Epithelial cell of proximal tubule (primary cell): ENCODE measurements around the gene CDK5RAP2. TPM values are rescaled to one million over a fixed set of nuclear protein-coding genes. Genes with fewer than 3 reads are reported as not detected.

Experiments
- DNase-seq: peaks from one replicate; pipeline ENCODE4 v3.0.0-alpha.2; 2011; ENCODE audit warnings: low read depth
- H3K4me3 ChIP-seq: 2 replicates; pipeline ENCODE4 v1.5.1; 2011; ENCODE audit warnings: low read depth, mild to moderate bottlenecking, low read length
- total RNA-seq: library from RNA; depleted of rRNA; stranded (reverse); fragments of >200 nt; gene quantifications from 2 replicates; pipeline ENCODE4 v1.2.3, GENCODE V29; 2015
- TF ChIP-seq, protein P1 (sequence below): conservative IDR thresholded peaks from 2 replicates; pipeline ENCODE4 v1.5.1; 2012; ENCODE audit warnings: low read depth, mild to moderate bottlenecking, low read length

CDK5RAP2 gene
- total RNA-seq, 1 donor from 2014 or later = 38.7 TPM

DNA sequence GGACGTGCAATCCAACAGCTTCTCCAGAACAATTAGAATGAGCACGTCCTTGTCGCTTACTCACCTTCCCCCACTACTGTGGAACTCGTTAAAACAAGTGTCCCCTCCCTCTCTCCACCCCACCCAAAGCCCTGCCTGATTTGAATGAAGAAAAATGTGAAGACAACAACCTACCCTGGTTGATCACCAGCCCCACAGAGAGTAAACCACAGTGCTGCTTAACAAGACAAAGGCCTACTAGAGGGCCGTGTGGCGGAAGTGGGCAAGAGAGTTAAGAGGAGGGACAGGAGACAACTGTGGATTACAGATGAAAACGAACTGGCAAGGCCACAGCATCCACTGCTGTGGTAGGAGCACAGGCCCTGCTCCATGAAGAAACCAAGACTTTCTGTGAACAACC lies 51.1 kb downstream of the CDK5RAP2 start:
- DNase-seq = no peak
- TF ChIP-seq, protein P1, sequence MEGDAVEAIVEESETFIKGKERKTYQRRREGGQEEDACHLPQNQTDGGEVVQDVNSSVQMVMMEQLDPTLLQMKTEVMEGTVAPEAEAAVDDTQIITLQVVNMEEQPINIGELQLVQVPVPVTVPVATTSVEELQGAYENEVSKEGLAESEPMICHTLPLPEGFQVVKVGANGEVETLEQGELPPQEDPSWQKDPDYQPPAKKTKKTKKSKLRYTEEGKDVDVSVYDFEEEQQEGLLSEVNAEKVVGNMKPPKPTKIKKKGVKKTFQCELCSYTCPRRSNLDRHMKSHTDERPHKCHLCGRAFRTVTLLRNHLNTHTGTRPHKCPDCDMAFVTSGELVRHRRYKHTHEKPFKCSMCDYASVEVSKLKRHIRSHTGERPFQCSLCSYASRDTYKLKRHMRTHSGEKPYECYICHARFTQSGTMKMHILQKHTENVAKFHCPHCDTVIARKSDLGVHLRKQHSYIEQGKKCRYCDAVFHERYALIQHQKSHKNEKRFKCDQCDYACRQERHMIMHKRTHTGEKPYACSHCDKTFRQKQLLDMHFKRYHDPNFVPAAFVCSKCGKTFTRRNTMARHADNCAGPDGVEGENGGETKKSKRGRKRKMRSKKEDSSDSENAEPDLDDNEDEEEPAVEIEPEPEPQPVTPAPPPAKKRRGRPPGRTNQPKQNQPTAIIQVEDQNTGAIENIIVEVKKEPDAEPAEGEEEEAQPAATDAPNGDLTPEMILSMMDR = no peak
- H3K4me3 ChIP-seq = no peak overlapping the region

DNA sequence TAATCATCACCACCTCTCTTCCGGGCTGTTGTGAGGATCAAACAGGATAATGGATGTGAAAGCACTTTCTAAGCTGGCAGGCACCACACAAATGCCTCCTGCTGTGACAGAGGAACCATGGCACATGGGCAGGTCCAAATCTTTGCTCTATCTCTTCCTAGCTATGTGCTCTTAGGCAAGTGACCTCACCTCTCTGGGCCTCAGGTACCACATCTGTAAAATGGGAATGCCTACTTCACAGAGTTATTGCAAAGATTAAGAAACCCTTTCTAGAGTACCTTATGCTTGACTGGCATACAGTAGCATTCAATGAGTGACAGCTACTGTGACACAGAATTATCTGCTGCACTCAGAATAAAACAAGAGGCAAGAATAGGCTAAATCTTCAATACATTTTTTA lies 51.6 kb downstream of the CDK5RAP2 start:
- no peak for DNase-seq
- H3K4me3 ChIP-seq = no peak overlapping the region
- TF ChIP-seq, protein P1 = no peak

DNA sequence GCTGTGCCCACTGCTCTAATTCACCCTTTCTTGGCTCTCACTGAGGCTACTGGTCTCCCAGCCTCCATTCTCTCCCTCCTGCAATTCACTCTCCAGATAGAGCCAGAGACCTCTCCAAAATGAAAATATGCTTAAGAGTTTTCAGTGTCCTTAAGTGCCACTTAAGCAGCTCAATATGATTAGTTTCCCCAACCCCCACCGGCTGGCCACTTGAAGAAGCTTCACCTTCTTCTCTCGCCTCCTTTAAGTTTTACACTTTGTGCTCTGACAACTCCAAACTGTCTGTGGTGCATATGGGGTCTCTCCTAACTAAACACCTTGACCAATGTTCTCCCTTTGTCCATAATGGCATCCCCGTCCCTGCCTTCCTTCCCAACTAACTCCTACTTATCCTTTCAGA lies 53.4 kb downstream of the CDK5RAP2 start:
- DNase-seq = no peak
- TF ChIP-seq, protein P1 = no peak
- no peak overlapping the region for H3K4me3 ChIP-seq

DNA sequence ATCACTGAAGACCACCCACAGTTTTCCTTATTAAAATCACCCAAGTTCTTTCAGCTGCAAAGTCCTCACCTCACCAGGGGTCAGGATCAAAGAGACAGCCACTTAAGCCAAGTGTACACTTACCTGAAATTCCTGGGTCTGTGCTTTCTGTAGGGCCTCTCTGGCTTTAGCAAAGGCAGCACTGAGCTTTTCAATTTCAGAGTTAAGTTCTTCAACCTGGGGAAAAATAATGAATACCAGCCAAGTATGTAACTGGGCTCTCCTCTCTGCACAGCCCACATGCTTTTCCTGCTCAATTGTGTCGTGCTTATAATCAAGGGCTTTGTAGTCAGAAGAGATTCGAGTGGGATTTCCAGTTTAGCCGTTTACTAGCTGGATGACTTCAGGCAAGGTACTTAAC lies 55.1 kb downstream of the CDK5RAP2 start:
- no peak for DNase-seq
- no peak overlapping the region for H3K4me3 ChIP-seq
- TF ChIP-seq, protein P1 = no peak

DNA sequence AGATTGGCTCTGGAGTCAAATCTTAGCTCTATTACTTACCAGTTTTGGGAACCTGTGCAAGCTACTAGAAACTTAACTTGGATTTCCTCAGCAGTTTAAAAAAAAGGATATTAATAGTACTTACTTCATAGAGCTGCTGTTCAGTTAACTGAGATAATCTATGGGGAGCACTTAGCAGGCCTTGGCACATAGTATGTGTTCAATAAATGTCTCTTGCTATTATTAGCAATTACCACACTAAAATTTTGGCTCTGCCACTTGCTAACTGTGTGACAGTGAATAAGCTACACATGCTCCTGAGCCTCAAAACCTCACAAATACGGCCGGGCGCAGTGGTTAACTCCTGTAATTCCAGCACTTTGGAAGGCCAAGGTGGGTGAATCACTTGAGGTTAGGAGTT lies 55.9 kb downstream of the CDK5RAP2 start:
- no peak overlapping the region for H3K4me3 ChIP-seq
- TF ChIP-seq, protein P1 = no peak
- DNase-seq = no peak

DNA sequence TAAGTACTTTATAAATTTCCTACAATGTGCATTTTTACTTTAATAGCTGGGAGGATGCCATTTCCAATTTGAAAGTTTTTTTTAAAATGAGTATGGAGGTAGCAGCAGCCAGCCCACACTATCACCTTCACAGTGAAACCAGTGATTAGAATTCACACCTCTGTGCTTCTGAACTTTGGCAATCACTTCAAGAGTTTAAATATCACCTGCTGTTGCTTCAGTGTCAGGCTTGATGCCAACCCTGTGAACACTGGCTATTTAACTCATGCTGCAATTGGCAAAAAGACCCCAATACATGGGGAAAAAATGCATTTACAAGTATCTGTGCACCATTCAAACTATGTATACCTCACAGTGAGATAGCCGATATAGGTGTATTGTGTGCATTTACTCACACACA lies 57.4 kb downstream of the CDK5RAP2 start:
- no peak for DNase-seq
- no peak overlapping the region for H3K4me3 ChIP-seq
- TF ChIP-seq, protein P1 = no peak

DNA sequence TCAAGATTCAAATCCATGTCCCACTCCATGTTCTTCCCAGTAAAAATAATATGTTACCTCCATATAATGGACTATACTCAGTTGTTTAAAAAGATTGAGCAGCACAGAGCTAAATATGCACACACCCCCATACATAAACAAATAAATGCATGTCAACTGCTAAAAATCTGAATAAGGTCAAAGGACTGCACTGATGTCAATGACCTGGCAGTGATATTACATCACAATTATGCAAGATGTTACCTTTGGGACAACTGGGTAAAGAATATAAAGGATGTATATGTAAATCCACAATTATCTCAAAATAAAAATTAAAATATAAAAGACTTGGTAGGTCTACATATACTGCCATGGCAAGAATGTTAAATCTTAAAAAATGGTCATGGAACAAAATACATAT lies 57.9 kb downstream of the CDK5RAP2 start:
- TF ChIP-seq, protein P1 = no peak
- H3K4me3 ChIP-seq = no peak overlapping the region
- DNase-seq = no peak
